HEK293 (cell line): ENCODE measurements around the gene DDIT4L.

ENCODE experiments used
- MYNN ChIP-seq: fragments of 450-650 bp; formaldehyde crosslinking; IDR thresholded peaks from 2 replicates; pipeline ENCODE4 v1.5.1; 2016; ENCODE audit warnings: missing biosample characterization, missing genetic modification characterization, borderline replicate concordance
- YY1 ChIP-seq: fragments of 450-650 bp; formaldehyde crosslinking; IDR thresholded peaks from 2 replicates; pipeline ENCODE4 v1.5.1; 2018; ENCODE audit warnings: missing biosample characterization, missing genetic modification characterization
- ZBTB8A ChIP-seq: fragments of 450-650 bp; formaldehyde crosslinking; IDR thresholded peaks from 2 replicates; pipeline ENCODE4 v1.5.1; 2016; ENCODE audit warnings: missing biosample characterization, missing genetic modification characterization
- ZNF112 ChIP-seq: fragments of 450-650 bp; formaldehyde crosslinking; IDR thresholded peaks from 2 replicates; pipeline ENCODE4 v1.5.0; 2017; ENCODE audit warnings: missing biosample characterization, missing genetic modification characterization

DNA sequence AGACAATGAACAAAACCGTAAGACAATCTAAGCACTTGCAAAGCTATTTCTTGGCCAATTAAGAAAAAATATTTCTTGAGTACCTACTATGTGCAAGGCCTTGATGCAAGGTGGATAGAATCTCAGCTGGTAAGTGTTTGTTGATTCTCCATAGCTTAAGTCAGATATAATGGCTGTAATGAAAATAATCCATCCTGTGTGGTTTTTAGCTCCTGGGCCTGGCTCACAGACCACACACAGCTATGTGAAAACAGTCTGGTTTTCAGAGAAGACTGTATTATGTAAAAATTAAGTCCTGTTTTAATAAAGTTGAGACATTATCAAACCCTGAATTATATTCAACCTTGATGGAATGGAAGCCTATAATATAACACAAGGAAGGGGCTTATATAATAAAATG is 7.8 kb upstream of the DDIT4L start:
- TF ChIP-seq ZNF112 (tag by site-specific recombination) = no peak
- TF ChIP-seq ZBTB8A = no peak
- TF ChIP-seq MYNN (tag by site-specific recombination) = no peak
- TF ChIP-seq YY1 (tag by site-specific recombination) = no peak
